Smooth muscle cell (in vitro differentiated cells): ENCODE measurements around the gene SUSD6. TPM values are rescaled to one million over a fixed set of nuclear protein-coding genes. Genes with fewer than 3 reads are reported as not detected.

ENCODE experiments used
- DNase-seq: peaks from one replicate; lab custom pipeline; 2025; ENCODE audit not compliant: unreplicated experiment; lab: John Stamatoyannopoulos, UW
- H2AFZ ChIP-seq: fragments of 200-600 bp; sonication (generic); 2 replicates; pipeline ENCODE4 v1.6.0; 2016; ENCODE audit warnings: antibody characterized with exemption, low read depth, mild to moderate bottlenecking
- H3F3A ChIP-seq: fragments of 200-600 bp; sonication (generic); 2 replicates; pipeline ENCODE4 v1.6.0; 2017; ENCODE audit warnings: antibody characterized with exemption, low read depth
- H3K27ac ChIP-seq: fragments of 200-600 bp; sonication (generic); 2 replicates; pipeline ENCODE4 v1.5.1; 2016; ENCODE audit warnings: low read depth, mild to moderate bottlenecking
- H3K27me3 ChIP-seq: fragments of 200-600 bp; sonication (generic); 2 replicates; pipeline ENCODE4 v1.6.1; 2016; ENCODE audit warnings: low read depth, mild to moderate bottlenecking
- H3K36me3 ChIP-seq: fragments of 200-600 bp; sonication (generic); 2 replicates; pipeline ENCODE4 v1.5.1; 2016; ENCODE audit warnings: low read depth
- H3K4me1 ChIP-seq: fragments of 200-600 bp; sonication (generic); 2 replicates; pipeline ENCODE4 v1.5.1; 2016; ENCODE audit warnings: low read depth
- H3K4me2 ChIP-seq: fragments of 200-600 bp; sonication (generic); 2 replicates; pipeline ENCODE4 v1.6.0; 2016; ENCODE audit warnings: mild to moderate bottlenecking
- H3K4me3 ChIP-seq: fragments of 200-600 bp; sonication (generic); 2 replicates; pipeline ENCODE4 v1.5.1; 2016; ENCODE audit warnings: mild to moderate bottlenecking
- H3K79me2 ChIP-seq: fragments of 200-600 bp; sonication (generic); 2 replicates; pipeline ENCODE4 v1.6.0; 2016; ENCODE audit warnings: low read depth, mild to moderate bottlenecking
- H3K9ac ChIP-seq: fragments of 200-600 bp; sonication (generic); 2 replicates; pipeline ENCODE4 v1.6.0; 2016; ENCODE audit warnings: low read depth
- H3K9me3 ChIP-seq: fragments of 200-600 bp; sonication (generic); replicated peaks from 2 replicates; pipeline ENCODE4 v1.5.1; 2016; ENCODE audit warnings: low read depth
- H4K20me1 ChIP-seq: fragments of 200-600 bp; sonication (generic); 2 replicates; pipeline ENCODE4 v1.6.0; 2016; ENCODE audit warnings: low read depth
- WGBS: methylation state at CpG from one replicate; pipeline ENCODE4 v1.1.7; 2016; ENCODE audit warnings: low lambda C conversion rate; 5-methylcytosine and 5-hydroxymethylcytosine counted together
- polyA plus RNA-seq: library from polyadenylated mRNA; unstranded; fragments of >200 nt; fragmentation: Nextera tagmentation; extraction: Ambion mirVana; gene quantifications from 2 replicates; pipeline ENCODE4 v1.2.1, GENCODE V29; 2016
- total RNA-seq: library from RNA; depleted of rRNA; stranded (reverse); fragments of >200 nt; gene quantifications from 2 replicates; pipeline ENCODE4 v1.2.3, GENCODE V29; 2014
- TF ChIP-seq, protein P1 (sequence below): fragments of 200-600 bp; sonication (generic); IDR thresholded peaks from 2 replicates; pipeline ENCODE4 v1.5.1; 2017; ENCODE audit warnings: borderline replicate concordance, mild to moderate bottlenecking, antibody characterized with exemption; ENCODE audit not compliant: insufficient read depth, poor library complexity, severe bottlenecking

The SUSD6 gene
- total and polyA plus RNA-seq, 2 experiments from 2014 or later = 15.8 to 25.9 TPM

- Histone ChIP-seq H3K4me3 (no peak overlapping the region), H3K79me2 (peaks cover 83% of the 10 kb centered on the region), H4K20me1 (peaks cover 100% of the 10 kb centered on the region), H3F3A (no peaks in the 10 kb centered on the region), H3K27me3 (no peaks in the 10 kb centered on the region), H3K4me2 (no peak overlapping the region), H3K9ac (no peak overlapping the region), H3K4me1 (peaks cover 12% of the 10 kb centered on the region), H3K27ac (no peak overlapping the region), H3K36me3 (no peaks in the 10 kb centered on the region), H2AFZ (no peak overlapping the region), H3K9me3 (no peaks in the 10 kb centered on the region)
- WGBS = 80% methylated on average over 1 of the region's 1 CpG
- TF ChIP-seq, protein P1, sequence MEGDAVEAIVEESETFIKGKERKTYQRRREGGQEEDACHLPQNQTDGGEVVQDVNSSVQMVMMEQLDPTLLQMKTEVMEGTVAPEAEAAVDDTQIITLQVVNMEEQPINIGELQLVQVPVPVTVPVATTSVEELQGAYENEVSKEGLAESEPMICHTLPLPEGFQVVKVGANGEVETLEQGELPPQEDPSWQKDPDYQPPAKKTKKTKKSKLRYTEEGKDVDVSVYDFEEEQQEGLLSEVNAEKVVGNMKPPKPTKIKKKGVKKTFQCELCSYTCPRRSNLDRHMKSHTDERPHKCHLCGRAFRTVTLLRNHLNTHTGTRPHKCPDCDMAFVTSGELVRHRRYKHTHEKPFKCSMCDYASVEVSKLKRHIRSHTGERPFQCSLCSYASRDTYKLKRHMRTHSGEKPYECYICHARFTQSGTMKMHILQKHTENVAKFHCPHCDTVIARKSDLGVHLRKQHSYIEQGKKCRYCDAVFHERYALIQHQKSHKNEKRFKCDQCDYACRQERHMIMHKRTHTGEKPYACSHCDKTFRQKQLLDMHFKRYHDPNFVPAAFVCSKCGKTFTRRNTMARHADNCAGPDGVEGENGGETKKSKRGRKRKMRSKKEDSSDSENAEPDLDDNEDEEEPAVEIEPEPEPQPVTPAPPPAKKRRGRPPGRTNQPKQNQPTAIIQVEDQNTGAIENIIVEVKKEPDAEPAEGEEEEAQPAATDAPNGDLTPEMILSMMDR = no peak
- no peak for DNase-seq
Measured at GRCh38 chr14:69682621-69683263, 71.3 kb downstream of the SUSD6 start.

- no peaks in the 10 kb centered on the region for H3K9me3 ChIP-seq
- 86% methylated on average over 3 of the region's 3 CpGs for WGBS
- peaks cover 100% of the 10 kb centered on the region for H4K20me1 ChIP-seq
- H3K9ac ChIP-seq = no peak overlapping the region
- peak overlapping the region; percentile 71 for H3K27ac ChIP-seq
- H3K4me2 ChIP-seq = no peak overlapping the region
- no peaks in the 10 kb centered on the region for H3F3A ChIP-seq
- no peaks in the 10 kb centered on the region for H3K27me3 ChIP-seq
- H2AFZ ChIP-seq = no peak overlapping the region
- H3K4me3 ChIP-seq = no peak overlapping the region
- no peak for DNase-seq
- peaks cover 84% of the 10 kb centered on the region for H3K79me2 ChIP-seq
- TF ChIP-seq, protein P1 = no peak
- H3K36me3 ChIP-seq = no peaks in the 10 kb centered on the region
- peaks cover 20% of the 10 kb centered on the region for H3K4me1 ChIP-seq
Measured at GRCh38 chr14:69683971-69684370, 72.6 kb downstream of the SUSD6 start.

DNA sequence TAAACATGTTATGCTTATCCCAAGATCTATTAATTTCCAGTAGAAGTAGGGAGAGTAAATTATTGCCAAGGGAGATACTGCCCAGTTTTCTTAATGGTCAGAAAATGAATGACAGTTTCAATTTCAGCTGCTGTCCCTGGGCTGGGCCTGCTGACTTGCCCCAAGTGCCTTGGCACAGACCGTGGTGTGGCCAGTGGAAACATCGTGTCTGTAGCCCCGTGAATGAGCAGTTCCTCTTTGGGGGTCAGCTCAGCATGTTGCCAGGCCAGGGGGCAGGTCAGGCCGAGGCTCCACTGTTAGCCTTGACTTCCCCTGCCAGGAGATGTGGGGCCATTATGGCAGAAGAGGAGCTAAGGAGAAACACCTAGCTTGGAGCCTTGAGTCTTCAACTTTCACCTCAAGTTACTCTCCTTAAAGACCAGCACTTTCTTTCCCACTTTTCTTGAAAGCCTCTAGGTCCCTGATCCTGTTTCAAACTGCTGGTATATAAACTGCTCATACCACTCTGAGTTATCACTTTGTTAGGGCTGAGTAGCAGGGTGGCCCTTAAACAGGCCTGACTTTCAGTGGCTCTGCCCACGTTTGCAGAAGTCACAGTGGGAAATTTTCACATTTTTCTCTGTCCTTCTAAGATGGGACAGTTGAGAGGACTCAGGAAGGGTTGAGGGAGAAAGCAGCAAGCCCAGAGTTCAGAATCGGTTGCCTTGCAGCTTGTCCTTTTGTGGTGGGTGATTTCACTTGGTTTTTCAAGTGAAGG lies 73.2 kb downstream of the SUSD6 start:
- Histone ChIP-seq H2AFZ (no peak overlapping the region), H3K79me2 (peaks cover 82% of the 10 kb centered on the region), H4K20me1 (peaks cover 100% of the 10 kb centered on the region), H3K4me2 (no peak overlapping the region), H3K27ac (peak overlapping the region; percentile 71), H3K9ac (peak overlapping the region; percentile 55), H3K27me3 (no peaks in the 10 kb centered on the region), H3K9me3 (no peaks in the 10 kb centered on the region), H3K4me1 (peaks cover 20% of the 10 kb centered on the region), H3F3A (no peaks in the 10 kb centered on the region), H3K4me3 (no peak overlapping the region), H3K36me3 (no peaks in the 10 kb centered on the region)
- TF ChIP-seq, protein P1 = no peak
- no peak for DNase-seq
- 74% methylated on average over 5 of the region's 6 CpGs for WGBS

GRCh38 chr14:69685218-69685616 lies 73.8 kb downstream of the SUSD6 start:
- TF ChIP-seq, protein P1 = no peak
- WGBS = 65% methylated on average over 3 of the region's 3 CpGs
- no peaks in the 10 kb centered on the region for H3K27me3 ChIP-seq
- no peak overlapping the region for H2AFZ ChIP-seq
- peaks cover 76% of the 10 kb centered on the region for H3K79me2 ChIP-seq
- no peak overlapping the region for H3K4me2 ChIP-seq
- H3K9ac ChIP-seq = peak overlapping the region; percentile 55
- H3F3A ChIP-seq = no peaks in the 10 kb centered on the region
- DNase-seq = no peak
- no peaks in the 10 kb centered on the region for H3K9me3 ChIP-seq
- H4K20me1 ChIP-seq = peaks cover 100% of the 10 kb centered on the region
- H3K36me3 ChIP-seq = no peaks in the 10 kb centered on the region
- peak overlapping the region; percentile 71 for H3K27ac ChIP-seq
- no peak overlapping the region for H3K4me3 ChIP-seq
- peaks cover 23% of the 10 kb centered on the region for H3K4me1 ChIP-seq
